NCI-H510A (cell line): Measurements from ENCODE around the gene MPZL1.
A peak's percentile ranks its signal among the peaks of the same experiment; 100 is the strongest.

Experiments
- DNase-seq: peaks from one replicate; lab custom pipeline; 2025; lab: John Stamatoyannopoulos, UW

Gene MPZL1

DNA sequence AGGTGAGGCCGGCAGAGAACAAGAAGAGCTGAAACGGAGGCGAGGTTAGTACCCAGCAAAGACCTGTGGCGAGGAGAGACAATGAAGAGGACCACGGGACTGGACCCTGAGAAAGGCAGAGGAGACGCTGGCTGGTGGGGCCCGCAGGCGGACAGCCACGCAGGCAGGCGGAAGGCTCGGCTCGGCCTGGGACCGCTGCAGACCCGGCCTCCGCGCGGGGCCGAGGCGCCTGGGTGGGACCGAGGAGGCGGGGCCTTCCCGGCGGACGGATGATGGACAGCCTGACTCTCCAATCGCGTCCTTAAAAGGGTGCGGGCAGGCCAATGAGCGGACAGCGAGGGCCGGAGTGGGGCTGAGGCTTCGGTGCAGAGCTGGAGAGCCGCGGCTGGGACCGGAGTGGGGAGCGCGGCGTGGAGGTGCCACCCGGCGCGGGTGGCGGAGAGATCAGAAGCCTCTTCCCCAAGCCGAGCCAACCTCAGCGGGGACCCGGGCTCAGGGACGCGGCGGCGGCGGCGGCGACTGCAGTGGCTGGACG, at the start of gene MPZL1:
Gene MPZL1 (plus strand): TSS at position 366 of the 535 bp plus-strand sequence. CDS start 170 bp downstream, outside the sequence.
- DNase-seq = peak; percentile 87

DNA sequence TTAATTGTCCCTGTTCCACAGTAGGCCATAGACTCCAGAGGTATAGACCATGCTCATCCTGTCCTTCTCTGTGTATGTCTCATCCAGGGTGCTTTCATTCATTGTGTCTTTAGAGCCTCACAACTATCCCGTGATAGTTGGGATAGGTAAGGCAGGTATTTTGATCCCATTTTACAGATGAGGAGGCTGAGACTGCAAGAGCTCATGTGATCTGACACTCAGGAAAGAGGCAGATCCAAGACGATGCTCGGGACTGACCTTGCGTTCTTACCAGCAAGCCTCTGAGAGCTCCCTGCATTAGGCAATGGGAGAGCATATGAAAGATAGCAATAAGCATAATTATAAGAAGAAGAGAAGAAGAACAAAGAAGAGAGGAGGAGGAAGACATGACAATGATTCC, 49.0 kb upstream of the MPZL1 start:
- no peak for DNase-seq

DNA sequence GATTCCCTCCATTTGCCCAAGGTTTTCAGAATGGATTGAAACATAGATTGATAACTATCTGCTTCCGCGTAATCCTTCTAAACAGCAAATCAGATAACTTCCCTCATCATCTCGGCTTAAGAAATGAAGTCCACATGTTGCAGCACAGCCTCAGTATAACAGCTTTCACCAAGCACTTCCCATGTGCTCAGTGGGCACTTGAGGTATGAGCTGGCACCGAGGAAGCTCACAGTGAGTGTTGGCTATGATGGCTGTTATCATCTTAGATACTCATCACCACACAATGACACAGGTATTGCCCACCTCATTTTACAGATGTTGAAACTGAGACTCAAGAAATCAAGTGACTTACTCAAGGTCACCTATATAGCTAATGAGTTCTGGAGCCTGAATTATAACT, 48.5 kb upstream of the MPZL1 start:
- no peak for DNase-seq

DNA sequence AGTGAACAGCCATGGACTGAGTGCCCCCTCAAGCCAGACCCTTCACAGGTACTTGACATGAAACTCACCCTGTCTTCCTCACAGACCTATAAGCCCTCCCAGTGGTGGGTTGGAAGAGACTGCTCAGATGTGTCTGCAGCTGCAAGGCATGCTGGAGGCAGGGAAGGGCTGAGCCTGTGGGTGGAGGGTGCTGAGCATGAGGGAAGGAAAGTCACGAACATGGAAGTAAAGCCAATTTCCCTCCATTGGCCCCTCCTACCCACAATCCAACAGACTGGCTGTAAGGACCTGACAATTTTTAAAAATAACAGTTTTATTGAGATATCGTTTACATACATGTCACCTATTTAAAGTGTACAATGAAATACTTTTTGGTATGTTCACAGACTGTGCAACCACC, 47.6 kb upstream of the MPZL1 start:
- DNase-seq = no peak

DNA sequence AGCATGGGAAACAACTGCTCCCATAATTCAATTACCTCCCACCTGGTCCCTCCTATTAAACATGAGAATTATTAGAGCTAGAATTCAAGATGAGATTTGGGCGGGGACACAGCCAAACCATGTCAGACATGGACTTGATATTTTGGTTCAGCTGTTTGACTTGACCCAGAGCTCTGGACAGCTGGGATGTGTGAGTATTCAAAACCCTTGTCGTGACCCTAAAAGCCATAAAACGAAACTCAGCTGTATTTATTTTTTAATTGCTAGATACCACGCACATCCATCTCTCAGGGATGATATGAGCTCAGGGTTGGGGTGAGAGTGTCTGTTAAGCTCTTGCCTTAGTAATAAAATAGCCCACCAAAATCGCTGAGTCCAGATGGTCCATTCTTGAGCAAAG, 46.3 kb upstream of the MPZL1 start:
- DNase-seq = no peak

DNA sequence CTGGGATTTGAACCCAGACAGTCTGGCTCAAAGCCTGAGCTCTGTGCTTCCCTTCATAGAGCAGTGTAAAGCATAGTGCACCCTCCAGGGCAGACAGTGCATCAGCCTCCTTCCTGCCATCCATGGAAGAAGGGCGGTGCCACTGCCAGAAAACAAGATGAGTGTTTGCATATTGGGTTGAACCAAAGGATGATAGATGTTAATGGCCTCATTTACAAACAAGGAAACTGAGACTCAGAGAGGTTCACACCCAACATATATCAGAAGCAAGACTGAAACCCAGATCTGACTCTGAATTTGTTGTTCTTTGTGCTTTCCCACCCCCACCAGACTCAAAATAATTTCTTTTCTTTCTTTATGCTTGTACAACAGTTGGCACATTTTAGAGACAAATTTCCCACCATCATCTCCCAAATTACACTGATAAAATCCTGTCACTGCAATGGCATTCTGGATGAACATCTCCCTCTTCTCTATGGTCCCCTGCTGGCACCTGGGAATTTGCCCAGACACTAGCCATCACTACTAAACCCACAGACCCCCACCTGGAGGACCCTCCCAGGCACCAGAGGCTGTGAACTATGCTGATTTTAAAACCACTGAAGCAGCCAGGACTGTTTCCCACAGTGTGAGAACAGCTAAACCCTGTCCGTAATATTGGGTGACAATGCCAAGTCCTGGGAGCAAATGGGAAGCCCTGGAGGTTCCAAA, 45.4 kb upstream of the MPZL1 start:
- DNase-seq = no peak

DNA sequence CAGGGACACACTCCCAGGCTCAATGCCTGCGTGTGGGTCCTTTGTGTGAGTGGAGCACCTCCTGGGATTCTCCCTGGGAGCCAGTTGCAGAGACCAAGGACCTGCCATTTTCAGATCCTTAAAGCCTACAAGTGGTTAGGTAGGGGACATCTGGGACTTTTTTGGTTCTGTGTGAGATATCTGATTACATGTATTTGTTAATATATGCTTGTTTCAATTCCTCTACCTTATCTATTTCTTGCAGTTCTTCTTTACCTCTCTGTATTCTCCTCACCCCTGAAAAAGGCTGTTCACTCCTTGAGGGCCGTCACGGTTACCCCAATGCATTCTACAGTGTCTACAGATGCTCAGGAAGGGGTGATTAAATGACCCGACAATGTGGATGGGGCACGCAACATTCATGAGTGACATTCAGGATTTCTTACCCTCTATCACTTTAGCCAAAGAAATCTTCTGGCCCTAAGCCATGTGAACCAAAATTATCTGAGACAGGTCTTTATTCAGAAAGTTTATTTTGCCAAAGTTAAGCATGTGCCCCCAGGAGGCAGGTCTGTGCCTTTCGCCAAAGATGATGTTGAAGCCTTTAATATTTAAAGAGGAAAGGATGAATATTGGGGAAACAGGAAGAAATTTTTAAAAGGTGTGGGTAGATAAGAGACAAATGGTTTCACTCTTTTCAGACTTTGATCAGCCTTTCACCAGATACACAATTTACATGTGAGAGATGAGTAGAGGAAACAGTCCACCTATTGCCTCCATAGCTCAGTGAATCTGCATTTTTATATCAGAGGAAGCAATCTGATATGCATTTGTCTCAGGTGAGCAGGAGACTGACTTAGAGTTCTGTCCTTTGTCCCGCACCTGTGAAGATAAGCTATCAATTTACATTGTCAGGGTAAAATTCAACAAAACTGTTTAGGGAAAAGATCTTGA, 44.6 kb upstream of the MPZL1 start:
- no peak for DNase-seq

DNA sequence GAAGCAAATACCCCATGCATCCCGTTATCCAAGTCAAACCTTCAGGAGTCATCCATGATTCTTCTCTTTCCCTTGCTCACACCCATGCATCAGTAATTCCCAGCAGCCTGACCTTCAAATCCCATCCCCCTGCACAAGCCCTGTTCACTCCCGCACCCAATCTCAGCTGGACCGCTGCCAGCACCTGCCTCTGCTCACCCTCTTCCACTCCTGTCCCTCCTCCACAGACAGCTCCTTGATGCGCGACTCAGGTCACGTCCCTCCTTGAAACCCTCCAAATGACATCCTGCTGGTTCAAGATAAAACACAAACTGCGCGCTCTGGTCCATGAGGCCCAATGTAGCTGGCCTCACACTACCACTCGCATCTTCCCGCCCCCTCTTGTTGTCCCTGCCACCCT, 43.4 kb upstream of the MPZL1 start:
- no peak for DNase-seq

DNA sequence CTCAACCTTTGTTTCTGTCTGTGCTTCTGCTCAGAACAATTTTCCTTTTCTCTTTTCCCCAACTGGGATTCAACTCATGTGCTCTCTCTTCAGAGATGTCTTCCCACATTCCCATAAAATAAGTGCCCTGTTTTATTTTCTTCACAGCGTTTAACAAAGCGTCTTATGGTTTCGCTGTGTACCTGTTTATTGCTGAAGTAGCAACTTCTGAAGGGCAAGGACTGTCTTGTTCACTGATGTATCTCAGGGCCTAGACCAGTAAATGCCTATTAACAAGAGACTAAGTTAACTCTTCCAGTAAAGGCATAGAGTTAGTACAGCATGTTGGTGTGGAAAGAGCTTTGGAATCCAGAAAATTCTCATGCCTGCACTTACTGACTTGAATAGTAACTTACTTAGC, 42.9 kb upstream of the MPZL1 start:
- no peak for DNase-seq

DNA sequence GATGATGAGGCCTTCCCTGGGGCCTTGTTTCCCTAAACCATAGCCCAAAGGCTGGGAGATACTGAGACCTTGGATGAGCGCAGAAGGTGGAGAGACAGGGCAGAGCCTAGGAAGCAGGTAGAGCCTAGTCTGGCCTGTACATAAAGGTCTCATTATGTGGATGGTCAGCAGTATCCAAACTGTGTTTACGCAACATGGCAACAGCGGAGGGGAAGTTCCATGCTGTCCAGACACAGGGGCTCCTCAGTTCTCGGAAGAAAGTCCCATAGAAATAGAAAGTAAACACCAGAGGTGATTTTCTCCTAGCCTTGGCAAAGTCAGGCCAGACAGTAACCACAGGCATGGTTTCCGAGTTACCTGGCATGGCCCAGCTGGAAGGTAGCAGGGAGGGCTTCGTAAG, 42.1 kb upstream of the MPZL1 start:
- no peak for DNase-seq

DNA sequence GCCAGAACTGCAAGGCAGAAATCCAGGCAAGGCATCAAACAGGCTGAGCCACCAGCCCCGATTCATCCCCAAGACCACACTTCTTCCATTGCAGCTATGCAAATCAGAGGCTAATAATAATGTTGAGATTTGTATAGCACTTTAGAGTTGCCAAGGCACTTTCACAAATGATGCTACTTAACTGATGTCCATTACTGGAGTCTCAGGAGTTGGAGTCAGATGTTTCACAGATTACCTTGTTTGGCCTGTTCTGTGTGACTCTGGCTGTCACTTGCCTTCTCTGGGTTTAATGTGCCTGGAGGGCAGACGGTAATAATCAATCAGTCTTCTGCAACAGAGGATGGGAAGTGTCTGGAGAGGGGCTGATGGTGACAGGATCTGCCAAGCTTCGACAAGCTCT, 40.8 kb upstream of the MPZL1 start:
- no peak for DNase-seq

DNA sequence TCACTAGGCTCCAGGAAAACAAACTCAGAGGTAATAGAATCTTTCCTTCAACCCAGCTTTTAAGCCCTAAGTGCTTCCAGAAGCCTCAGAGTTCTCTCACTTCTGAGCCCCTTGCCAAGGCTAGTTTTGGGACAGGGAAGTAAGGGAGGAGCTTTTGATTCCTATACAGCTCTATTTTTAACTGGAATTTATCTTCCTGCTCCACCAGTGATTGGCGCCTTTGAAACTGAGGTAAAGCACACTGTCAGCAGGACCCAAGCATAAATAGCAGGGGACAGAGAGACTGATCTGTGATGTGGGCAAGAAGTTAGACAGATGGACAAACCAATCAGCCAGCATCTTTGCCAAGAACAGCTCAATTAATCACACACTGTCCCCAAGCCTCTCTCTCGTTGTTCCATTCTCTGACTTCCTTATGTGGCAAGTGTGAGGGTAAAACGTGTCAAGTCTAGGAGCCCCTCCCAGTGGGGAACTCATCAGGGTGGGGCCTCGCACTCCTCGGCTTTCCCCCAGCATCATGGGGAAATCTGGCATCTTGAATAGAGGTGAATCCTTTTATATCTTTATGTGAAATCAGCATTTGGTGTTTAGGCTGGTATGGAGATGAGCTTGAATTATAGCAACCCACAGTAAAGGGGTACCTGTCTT, 40.2 kb upstream of the MPZL1 start:
- no peak for DNase-seq

DNA sequence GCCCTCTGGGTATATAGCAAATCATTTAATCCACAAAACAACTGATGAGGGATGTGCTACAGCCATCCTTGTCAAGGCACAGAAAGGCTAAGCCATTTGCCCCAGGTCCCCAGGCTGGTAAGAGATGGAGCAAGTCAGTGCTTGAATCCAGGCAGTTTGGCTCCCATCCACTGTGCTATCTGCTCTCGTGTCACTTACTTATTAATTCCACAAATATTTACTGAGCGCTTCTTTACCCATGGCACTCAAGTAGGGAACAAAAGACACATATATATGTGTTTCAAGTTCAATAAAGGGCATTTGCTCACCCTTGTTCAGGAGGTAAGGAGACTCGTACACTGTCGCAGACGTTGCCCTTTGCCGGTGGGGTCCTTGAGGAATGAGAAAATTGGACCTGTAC, 38.6 kb upstream of the MPZL1 start:
- no peak for DNase-seq

DNA sequence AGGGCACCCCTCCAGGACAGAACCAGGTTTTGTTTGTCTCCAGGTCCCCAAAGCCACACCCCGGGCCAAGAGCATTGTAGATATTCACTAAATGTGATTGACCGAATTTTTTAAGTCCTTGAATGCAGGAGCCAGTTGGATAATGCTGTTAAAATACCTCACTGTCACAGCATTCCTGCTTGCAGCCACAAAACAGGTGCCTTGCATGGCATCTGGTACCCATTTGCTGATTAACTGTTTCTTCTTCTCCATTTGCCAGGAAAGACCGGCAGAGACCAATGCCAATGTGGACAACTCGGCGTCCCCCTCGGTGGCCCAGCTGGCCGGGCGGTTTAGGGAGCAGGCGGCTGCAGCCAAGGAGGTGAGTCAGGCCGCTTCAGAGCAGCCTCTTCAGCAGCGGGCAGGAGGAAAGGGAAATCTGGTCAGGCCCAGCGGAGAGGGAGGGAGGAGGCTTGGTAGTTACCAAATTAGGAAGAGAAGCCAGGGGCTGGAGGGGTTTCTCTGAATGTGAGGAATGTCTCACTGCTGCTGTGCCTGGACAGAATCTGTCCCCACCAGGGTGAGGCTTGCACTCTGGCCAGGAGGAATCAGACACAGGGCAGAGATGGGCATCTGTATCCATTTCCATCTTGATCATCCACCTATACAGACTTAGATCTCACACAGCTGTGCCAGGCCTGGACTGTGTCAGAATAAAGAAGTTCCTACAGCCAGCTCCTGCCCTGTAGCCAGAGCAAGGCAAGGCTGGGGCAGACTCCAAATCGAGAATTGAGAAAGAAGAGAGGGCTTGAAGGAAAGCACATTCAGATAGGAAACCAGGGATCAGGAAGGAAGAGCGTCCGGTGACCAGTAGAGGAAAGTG, 37.9 kb upstream of the MPZL1 start:
- no peak for DNase-seq

DNA sequence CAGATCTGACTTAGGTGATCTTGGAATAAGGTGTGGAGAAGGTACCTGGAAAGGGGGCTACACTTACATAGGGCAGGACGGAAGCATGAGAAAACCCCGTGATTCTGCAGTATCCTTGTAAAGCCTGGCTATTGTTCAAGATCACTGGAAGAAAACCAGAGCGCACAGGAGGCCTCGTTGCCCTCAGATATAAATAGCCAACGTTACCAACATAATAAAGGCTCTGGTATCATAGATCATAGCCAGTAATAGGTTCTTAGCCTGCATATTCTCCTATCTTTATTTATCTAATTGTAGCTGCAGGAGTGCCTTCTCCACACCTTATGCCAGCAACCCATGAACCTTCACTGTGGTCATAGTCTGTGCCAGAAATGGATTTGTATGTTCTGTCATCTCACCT, 35.9 kb upstream of the MPZL1 start:
- DNase-seq = no peak

DNA sequence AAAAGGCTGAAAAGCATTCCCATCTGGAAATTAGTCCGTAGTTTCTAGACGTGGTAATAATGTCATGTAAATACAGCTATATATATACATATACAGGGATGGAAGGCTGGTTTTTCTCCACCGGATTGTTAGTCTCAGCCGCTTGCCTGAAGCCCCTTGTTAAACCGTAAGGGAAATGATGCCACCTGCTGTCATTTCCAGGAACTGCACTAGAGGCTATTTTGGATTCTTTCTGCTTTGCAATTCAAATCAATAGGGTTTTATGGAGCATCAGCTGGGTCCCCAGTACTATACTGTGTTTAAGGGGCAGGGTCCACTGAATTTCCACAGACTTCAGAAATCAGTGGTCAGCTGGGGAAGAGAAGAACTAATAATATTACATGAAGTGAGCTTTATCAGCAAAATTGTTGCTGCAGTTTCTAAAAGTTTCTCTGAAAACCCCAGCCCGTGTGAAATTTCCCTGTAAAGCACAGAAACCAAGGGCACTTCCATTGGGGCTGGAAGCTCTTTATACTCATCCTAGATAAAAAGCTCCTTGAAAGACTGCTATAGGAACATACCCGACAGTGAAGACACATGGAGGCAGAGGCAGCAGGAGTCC, 33.8 kb upstream of the MPZL1 start:
- peak; percentile 36 for DNase-seq

DNA sequence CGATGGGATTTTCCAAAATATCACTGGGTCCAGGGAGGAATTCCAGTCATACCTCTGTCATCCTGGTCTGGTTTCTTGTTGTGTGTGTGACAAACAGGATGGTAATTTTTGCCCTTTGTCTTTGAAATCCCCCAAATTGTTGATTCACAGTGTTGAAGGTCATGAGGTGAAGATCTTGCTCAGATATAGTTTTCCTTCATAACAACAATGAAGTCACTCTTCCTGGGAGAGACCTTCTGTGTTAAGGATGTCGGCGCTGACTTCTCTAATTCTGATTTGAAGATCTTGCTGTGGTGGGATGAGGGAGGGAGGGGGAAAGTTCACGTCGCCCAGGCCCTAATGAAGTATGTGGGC, 32.2 kb upstream of the MPZL1 start:
- DNase-seq = no peak

DNA sequence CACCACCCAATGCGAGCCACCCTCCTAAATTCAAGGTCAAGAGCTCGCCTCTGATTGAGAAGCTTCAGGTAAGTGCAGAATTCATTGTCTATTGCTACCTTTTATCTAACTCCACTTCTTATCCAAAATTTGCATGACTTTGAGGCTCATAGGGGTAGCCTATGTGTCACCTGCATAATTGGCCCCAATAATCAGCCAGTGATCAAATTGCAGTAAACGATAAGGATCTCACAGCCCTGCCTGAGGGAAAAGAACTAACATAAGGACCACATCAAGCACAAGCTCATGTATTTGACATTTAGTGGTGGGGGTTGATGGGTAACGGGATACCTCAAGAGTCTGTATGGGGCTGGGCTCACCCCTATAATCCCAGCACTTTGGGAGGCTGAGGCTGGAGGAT, 31.7 kb upstream of the MPZL1 start:
- no peak for DNase-seq

DNA sequence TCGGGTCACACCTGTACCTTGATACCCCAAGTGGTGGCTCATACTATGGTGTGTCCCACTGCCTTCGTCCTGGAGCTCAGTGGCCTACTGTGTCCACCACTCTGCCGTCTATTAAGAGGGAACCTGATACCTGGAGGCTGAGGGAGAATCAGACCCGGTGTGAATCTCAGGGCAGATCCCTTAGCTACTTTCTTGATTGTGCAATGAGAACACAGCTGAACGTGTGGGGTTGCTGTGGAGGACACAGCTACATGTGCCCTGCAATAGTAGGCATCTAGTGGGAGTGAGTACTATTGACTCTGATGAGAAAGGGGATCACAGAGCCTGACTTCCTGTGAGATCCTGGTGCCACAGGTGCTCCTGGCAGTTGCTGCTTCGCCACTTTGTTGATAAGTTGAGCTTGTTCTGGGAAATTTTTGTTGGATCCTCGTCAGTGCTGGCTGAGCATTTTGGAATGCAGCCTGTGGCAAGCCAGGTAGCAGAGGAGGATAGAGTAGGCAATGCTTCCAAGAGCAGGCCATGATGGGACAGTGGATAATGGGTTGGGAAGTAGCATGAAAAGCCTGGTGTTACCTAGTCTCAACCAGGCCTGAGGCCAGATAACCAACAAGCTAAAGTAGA, 28.2 kb upstream of the MPZL1 start:
- DNase-seq = no peak

DNA sequence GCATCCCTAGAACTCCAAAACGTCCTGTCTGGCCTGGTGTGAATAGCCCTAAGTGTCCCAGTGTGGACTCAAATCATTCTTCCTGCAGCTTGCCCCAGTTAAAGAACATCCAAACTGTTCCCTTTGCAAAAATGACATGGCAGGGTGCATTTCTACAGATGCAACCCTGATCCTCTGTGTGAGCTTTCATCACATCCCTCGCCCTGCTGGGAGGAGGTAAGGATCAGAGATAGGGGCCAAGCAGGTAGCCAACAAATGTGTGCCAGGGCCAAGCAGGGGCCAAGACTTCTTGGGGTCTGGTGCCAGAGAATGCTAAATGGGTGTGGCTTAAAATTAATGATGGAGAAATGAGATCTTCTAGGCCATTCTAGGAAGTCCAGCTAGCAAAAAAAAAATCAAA, 27.1 kb upstream of the MPZL1 start:
- no peak for DNase-seq

DNA sequence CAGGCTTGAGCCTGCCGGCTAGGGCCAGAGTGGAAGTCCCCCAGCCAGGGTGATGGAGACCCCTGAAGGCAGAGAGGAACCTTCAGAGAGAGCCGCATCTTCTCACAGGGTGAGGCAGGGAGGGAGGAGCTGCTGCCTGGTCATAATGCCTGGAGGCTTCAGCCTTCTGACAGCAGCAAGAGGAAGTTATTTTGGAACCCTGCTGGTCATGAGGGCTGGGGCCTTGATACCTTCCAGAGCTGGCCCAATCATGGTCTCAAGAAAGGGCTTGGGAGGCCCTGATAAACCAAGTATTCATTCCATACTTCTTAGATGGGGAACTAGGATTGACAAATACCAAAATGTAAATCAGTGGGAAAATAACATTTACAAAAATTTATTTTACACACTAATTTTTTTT, 26.6 kb upstream of the MPZL1 start:
- DNase-seq = no peak
